ENCODE measurements around the gene RPL10. TPM values are rescaled to one million over a fixed set of nuclear protein-coding genes. Genes with fewer than 3 reads are reported as not detected.
A peak's percentile ranks its signal among the peaks of the same experiment; 100 is the strongest.

RPL10 gene
- total RNA-seq, 1 experiment from 2014 or later, result 3,490 TPM

GRCh38 chrX:154366666-154367055 is 31.5 kb upstream of the RPL10 start:
- Mint-ChIP-seq H3K27me3 (ENCODE audit: insufficient read depth, unreplicated experiment) (no peaks in the 10 kb centered on the region), H3K27ac (ENCODE audit: low read depth, unreplicated experiment) (no peak overlapping the region), H3K4me1 (ENCODE audit: insufficient read depth, unreplicated experiment) (peaks cover 8% of the 10 kb centered on the region), H3K9me3 (ENCODE audit: unreplicated experiment) (no peaks in the 10 kb centered on the region), H3K4me3 (ENCODE audit: unreplicated experiment) (no peak overlapping the region), H3K36me3 (ENCODE audit: insufficient read depth, unreplicated experiment) (peaks cover 59% of the 10 kb centered on the region)
- no peak for TF ChIP-seq CTCF (IDR thresholded peaks at IDR 0.05; ENCODE audit: unreplicated experiment)
- POLR2A ChIA-PET, result no interaction called here
- no peak for DNase-seq (ENCODE audit: unreplicated experiment)
- CTCF ChIA-PET, result no interaction called here
- intact Hi-C loops (cut with micrococcal nuclease), result no loop called here
- BruUV-seq (replicated peaks), result no TSS peak

GRCh38 chrX:154367474-154368308 is 30.5 kb upstream of the RPL10 start:
- peak overlapping the region; percentile 75 for H3K4me3 Mint-ChIP-seq (ENCODE audit: unreplicated experiment)
- H3K4me1 Mint-ChIP-seq (ENCODE audit: insufficient read depth, unreplicated experiment), result peaks cover 8% of the 10 kb centered on the region
- intact Hi-C loops (cut with micrococcal nuclease), result no loop called here
- CTCF ChIA-PET, result interaction anchor here (0.7 to 2.0 kb wide), 2 partner anchors 16 to 31 kb away, joined by 4 to 6 read pairs; no protein-coding TSS in a partner anchor
- H3K36me3 Mint-ChIP-seq (ENCODE audit: insufficient read depth, unreplicated experiment), result peaks cover 49% of the 10 kb centered on the region
- H3K27me3 Mint-ChIP-seq (ENCODE audit: insufficient read depth, unreplicated experiment), result no peaks in the 10 kb centered on the region
- BruUV-seq (replicated peaks), result no TSS peak
- H3K27ac Mint-ChIP-seq (ENCODE audit: low read depth, unreplicated experiment), result peak overlapping the region; percentile 94
- no peak for TF ChIP-seq CTCF (IDR thresholded peaks at IDR 0.05; ENCODE audit: unreplicated experiment)
- POLR2A ChIA-PET, result interaction anchor here (0.6 to 1.1 kb wide), 4 partner anchors 21 to 429 kb away, joined by 3 to 5 read pairs (median 4); no protein-coding TSS in a partner anchor
- no peaks in the 10 kb centered on the region for H3K9me3 Mint-ChIP-seq (ENCODE audit: unreplicated experiment)
- DNase-seq (ENCODE audit: unreplicated experiment), result no peak

DNA sequence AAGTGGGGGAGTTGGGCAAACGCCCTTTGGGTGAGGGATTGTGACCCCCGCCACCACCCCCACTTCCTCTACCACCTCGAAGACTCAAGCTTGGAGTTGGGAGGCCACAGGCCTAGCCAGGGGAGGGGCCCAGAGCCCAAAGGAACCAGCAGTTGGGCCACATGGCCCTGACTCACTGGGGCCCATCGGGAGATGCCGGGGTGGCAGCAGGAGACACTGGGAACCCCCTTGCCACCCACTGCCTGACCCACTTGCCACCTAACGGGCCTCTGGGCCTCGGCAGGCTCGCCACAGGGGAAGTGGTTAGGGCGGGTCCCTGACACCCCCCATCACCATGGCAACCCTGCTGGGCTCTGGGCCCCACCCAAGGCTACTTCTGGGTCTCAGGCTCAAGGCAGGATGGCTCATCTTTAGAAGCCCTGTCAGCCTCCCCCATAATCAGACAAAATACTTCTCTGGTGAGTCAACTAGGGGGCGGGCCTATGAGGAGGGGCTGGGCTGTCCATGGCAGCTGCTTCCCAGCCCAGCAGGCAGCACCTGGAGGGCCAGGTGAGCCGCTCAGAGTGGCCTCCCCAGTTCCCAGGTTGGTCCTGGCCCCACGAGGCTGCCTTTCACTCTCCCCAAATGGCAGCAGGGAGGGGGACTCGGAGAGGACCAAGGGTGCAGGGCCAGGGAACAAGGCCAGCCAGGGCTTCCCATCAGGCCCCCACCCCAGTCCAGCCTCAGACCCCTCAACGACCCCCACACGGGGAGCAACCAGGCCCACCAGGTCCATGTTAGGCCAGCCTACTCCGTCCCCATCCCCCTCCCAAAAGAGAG is 29.3 kb upstream of the RPL10 start:
- Mint-ChIP-seq H3K27me3 (ENCODE audit: insufficient read depth, unreplicated experiment) (no peaks in the 10 kb centered on the region), H3K4me1 (ENCODE audit: insufficient read depth, unreplicated experiment) (peaks cover 8% of the 10 kb centered on the region), H3K9me3 (ENCODE audit: unreplicated experiment) (no peaks in the 10 kb centered on the region), H3K4me3 (ENCODE audit: unreplicated experiment) (peak overlapping the region; percentile 75), H3K27ac (ENCODE audit: low read depth, unreplicated experiment) (peak overlapping the region; percentile 94), H3K36me3 (ENCODE audit: insufficient read depth, unreplicated experiment) (peaks cover 38% of the 10 kb centered on the region)
- intact Hi-C loops (cut with micrococcal nuclease), result loop anchor here (1.0 kb wide), 1 partner anchor 9 kb away; no protein-coding TSS in a partner anchor
- peak; percentile 97 for DNase-seq (ENCODE audit: unreplicated experiment)
- no peak for TF ChIP-seq CTCF (IDR thresholded peaks at IDR 0.05; ENCODE audit: unreplicated experiment)
- CTCF ChIA-PET, result interaction anchor here (0.6 to 2.0 kb wide), 4 partner anchors 8 to 350 kb away, joined by 3 to 6 read pairs (median 4); no protein-coding TSS in a partner anchor
- BruUV-seq (replicated peaks), result no TSS peak
- POLR2A ChIA-PET, result interaction anchor here (0.5 to 2.8 kb wide), 10 partner anchors 11 to 430 kb away, joined by 3 to 15 read pairs (median 4); partner anchors contain the start of genes EMD, RPL10 and SLC10A3

All from MCF 10A (cell line).